GM18858 (cell line): ENCODE data around the gene LRRC3B.

Experiments used
- ATAC-seq: cut with Tn5 transposase; IDR thresholded peaks from one replicate; pipeline ENCODE4 v1.9.1; 2021; ENCODE audit not compliant: unreplicated experiment

LRRC3B gene

DNA sequence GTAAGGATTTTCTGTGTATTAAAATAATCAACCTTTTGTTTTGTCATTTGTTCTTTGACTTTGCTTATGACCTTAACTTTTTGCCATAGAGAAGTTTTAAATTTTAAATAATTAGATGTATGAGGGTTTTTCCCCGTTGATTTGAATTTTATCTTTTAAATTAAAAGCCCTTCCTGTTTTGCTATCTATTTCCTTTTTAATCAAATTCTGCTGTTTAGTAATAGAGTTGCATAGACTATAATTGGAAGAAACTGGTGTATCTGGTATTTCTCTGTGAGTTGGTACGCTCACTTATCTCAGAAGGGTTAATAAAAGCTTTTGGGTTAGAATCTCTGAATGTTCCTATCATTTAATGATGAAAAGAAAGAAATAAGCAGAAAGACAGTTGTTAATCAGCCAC, 82.2 kb downstream of the LRRC3B start:
- ATAC-seq = no peak

DNA sequence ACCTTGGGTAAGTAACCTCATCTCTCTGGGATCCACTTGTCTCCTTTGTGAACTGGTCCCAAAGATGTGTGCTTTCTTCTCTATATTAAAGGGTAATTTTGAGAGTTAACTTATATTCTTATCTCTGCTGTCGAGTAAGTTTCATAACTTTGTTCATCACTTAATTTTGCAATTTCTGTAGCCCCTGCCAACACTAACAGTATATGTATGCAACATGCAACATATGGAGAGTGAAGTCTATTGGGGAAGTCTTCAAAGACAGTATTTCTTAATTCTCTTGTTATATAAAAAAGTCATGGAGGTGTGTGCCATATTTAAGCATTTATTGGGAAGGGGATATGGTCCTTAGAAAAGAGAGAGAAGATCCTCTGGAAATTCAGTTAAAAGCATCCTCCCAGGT, 85.9 kb downstream of the LRRC3B start:
- no peak for ATAC-seq

DNA sequence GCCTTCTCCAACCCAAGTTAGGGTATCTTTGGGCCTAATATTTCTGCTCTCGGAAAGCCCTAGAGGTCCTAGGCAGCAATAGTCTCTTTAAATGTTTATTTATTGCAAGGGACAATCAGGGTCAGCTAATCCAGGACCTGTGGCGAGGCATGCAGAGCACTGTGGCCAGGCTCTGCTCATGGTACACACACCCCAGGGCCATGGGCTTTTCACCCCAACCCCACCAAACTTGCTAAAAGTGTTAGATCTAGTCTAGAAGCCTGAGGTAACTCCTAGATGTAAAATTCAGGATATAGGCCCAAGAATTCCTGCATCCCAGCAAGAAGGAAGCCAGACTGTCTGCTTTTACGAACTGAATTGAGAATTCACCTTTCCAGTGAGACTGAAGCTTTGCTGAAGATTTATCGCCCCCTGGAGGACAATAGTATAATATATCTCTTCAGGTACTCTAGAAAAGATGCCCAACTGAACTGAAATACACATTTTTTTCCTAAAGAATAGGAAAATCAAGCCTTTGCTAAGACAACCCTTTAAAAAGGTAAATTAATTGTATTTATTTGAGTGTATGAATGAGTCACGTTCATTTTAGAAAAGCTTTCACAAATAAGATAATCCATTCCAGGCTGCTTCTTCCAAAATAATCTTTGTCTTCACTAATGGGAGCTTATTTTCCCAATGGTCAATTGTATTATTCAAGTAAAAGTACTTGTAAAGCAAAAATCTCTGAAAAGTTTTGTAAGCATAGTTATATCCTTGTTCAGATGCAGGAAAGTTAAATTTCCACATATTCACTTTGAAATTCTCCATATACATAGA, 89.8 kb downstream of the LRRC3B start:
- ATAC-seq = peak; percentile 73

DNA sequence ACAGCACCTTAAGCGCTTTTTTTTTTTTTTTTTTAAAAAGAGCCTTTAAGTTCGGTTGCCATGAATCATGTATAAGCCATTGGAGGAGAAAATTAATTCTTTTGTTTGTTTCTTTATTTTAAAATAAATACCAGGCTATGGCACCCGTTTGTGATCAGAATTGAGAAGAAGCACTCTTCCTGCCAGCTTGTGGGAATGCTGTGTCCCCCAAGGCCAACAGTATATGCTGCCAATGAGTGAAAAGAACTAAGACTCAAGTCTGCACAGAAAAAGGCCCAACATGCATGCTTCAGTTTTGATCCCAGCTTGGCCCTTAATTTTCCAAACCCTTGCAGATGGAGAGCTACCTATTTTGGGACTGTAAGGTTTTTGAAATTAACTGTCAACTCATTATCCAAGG, 90.5 kb downstream of the LRRC3B start:
- ATAC-seq = no peak

DNA sequence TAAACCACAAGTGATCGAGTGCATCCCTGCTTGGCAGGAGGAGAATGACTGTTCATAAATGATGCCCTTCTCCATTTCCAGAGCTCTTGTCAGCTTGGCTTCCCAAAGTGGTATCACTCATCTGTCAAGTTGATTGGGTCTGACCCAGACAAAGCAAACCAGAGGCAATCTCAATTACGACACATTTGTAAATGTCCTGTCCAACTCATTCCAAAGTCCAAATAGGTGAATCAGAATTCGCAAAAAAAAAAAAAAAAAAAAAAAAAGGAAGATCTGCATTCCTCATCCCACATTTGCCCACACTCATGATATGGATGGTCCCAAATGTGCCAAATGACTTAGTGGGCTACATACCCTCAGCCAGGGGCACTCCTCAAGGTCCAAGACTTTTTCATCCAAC, 91.9 kb downstream of the LRRC3B start:
- no peak for ATAC-seq

DNA sequence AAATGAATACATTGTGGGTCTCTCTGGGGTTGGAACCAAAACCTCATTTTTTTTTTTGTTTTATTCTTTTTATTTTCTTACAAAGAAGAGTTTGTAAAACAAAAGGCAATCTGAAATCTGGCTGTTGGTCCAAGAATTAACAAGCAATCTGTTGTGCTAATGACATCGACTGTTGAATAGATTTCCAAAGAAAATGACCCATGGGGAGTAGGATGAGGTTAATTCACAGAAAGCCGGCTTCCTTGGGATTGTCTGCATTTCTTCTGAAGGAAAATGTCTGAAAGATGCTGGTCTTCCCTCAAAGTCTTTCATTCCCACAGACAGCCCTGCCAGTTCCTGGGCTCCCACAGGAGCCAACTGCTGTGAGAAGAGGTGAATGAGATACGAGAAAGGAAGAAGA, 92.9 kb downstream of the LRRC3B start:
- no peak for ATAC-seq

DNA sequence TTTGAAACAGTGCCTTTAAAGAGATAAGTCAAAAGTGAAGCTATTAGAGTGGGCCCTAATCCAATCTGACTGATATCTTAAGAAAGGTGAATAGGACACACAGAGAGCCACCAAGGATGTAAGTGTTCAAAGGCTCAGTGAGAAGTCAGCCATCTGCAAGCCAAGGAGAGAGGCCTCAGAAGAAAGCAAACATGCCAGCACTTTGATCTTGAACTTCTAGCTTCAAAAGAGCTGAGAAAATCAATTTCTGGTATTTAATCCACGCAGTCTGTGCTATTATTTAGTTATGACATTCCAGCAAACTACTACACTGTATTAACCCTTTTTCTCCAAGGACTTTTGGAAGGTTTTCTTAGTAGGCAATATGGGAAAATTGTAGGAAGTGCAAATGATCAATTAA, 95.7 kb downstream of the LRRC3B start:
- ATAC-seq = no peak

DNA sequence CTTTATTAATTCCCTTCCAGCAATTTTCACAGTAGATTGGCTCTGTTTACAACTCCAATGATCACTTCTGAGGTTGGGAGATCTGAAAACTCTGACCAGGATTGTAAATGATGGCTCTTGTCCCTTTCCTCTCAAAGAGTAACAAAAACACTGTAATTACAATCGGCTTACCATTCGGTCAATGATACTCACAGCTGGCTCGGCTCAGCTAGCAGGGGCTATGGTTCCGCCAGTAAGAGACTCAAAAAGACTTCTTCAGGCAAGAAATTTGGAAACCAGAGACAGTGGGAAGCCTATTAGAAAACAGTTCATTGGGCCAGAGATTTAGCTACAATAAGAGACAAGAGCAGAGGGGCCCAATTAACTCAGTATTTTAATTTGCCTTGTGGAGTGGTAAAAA, 96.6 kb downstream of the LRRC3B start:
- ATAC-seq = no peak

DNA sequence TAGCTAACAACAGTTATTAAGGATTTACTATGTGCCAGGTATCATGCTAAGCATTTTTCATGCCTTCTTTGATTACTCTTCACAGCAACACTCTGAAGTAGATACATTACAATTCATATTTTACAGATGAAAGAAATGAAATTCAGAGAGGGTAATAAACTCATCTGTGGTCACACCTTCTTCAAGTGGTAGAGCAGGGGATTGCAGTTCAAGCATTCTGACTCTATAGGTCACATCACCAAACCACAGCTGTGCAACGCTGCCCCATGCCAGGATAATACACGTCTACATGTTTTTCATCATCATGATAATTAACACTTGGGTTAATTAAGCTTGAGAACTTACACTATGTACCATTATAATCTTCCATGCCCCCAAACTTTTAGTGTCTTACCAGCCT, 98.5 kb downstream of the LRRC3B start:
- ATAC-seq = no peak

DNA sequence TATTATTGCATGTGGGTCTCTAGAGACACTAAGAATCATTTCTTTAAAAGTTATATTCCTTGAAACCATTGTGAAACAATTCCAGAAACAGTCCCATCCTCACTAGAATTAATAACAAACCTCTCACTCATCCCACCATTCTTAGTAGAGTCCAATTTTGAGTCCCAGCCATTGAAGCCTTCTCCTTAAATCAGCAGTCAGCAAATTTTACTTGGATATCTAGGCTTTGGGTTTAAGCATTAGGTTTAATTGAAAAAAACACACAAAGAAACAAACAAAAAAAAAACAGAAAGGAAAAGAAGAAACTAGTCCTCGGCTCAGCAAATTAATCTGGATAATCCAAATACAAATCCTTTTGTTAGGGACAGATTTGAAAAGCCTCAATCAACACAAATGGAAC, 109.3 kb downstream of the LRRC3B start:
- no peak for ATAC-seq

DNA sequence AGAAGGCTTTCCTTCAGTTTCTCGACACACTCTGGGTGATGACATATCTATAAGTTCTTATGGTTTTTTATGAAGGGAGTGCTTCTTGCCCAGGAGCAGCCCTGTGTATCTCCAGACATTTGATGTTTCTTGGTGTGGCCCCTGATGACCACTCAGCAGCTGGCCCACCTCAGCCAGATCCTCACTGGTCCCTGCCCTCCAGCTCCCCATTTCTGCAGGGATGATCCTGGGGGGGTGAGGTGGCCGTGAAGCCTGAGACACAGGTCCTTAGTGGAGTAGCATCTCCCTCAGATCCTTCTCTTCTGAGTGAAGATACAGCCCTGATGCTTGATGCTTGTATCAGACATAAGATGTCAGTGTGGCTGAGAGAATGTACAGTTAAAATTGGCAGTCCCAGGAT, 127.7 kb downstream of the LRRC3B start:
- no peak for ATAC-seq

DNA sequence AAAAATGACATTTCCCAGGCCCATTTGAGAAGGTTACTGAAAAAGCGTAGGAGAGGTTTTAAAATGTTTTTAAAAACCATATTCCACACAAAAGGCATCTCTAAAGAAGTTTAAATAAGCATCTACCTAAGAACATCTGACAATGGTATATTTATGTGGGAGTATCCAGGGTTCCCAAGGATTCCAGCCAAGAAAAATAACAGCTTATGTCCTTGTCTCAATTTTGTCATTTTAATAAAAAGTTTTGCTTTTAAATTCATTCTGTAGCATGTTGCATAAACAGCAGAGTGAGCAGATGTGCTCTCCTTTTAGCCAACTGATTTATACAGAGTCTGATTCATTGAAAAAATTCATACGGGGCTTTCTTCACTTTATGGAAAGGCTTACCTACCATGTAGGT, 129.9 kb downstream of the LRRC3B start:
- ATAC-seq = no peak

DNA sequence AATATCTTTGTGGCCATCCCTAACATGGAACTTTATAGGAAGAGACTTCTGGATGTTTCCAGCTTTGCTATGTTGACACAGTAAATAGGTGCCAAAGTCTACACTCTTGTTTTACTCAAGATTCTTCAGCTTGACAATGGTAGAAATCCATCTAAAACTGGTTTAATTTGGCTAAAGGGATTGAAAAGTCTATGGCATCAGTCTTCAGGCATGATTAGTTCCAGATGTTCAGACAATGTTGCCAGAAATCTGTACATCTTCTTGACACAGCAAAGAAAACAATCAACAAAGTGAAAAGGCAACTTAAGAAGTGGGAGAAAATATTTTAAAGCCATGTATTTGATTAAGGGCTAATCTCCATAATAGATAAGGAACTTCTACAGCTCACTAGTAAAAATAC, 130.5 kb downstream of the LRRC3B start:
- no peak for ATAC-seq

DNA sequence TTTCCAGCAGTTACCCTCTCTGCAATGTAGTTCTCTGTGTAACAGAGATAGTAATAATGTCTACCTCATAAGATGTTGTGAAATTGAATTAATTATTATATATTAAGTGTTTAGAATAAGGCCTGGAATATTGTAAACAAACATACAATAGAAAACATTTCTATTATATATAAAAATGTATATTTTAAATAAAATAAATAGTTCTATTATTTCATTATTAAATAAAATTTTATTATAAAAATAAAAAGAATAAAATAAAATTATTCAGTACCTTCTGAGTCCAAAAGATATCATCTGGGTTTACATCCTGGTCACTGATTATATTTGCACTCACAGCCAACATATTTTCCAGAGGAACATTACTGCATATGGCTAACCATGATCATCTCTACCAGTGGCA, 135.4 kb downstream of the LRRC3B start:
- no peak for ATAC-seq
